HCT116 (cell line): ENCODE data around the gene OPHN1.

ENCODE experiments used
- POLR2A ChIP-seq: IDR thresholded peaks from 2 replicates; pipeline ENCODE4 v1.7.0; 2011; ENCODE audit warnings: borderline replicate concordance; ENCODE audit not compliant: insufficient read depth, insufficient read length; ENCODE audit errors: extremely low read depth
- RAD21 ChIP-seq: IDR thresholded peaks from 2 replicates; pipeline ENCODE4 v1.6.1; 2012; ENCODE audit warnings: low read depth, mild to moderate bottlenecking
- TF ChIP-seq, protein P1 (sequence below), 3 experiments: fragments of 200-600 bp in 1 of 3; sonication (generic) in 1 of 3; IDR thresholded peaks in 2 of 3; conservative IDR thresholded peaks in 1 of 3; 2 replicates each; pipeline ENCODE4 v1.5.1; 2012 to 2017; ENCODE audit warnings: low read depth in 2 of 3, low read length in 2 of 3, antibody characterized with exemption in 1 of 3, borderline replicate concordance in 1 of 3, control low read depth in 1 of 3, mild to moderate bottlenecking in 1 of 3, mixed read lengths in 1 of 3, mixed run types in 1 of 3, moderate library complexity in 1 of 3; ENCODE audit not compliant: insufficient read depth in 1 of 3

GRCh38 chrX:68049466-68049865 lies 383.8 kb downstream of the OPHN1 start:
- no peak for TF ChIP-seq RAD21
- TF ChIP-seq, protein P1, sequence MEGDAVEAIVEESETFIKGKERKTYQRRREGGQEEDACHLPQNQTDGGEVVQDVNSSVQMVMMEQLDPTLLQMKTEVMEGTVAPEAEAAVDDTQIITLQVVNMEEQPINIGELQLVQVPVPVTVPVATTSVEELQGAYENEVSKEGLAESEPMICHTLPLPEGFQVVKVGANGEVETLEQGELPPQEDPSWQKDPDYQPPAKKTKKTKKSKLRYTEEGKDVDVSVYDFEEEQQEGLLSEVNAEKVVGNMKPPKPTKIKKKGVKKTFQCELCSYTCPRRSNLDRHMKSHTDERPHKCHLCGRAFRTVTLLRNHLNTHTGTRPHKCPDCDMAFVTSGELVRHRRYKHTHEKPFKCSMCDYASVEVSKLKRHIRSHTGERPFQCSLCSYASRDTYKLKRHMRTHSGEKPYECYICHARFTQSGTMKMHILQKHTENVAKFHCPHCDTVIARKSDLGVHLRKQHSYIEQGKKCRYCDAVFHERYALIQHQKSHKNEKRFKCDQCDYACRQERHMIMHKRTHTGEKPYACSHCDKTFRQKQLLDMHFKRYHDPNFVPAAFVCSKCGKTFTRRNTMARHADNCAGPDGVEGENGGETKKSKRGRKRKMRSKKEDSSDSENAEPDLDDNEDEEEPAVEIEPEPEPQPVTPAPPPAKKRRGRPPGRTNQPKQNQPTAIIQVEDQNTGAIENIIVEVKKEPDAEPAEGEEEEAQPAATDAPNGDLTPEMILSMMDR (IDR thresholded peaks at IDR 0.05 in 2 of 3, conservative IDR thresholded peaks at IDR 0.05 in 1 of 3; ENCODE audit: borderline replicate concordance in 1 of 3, insufficient read depth in 1 of 3, low read depth in 2 of 3, low read length in 2 of 3), result no peak
- TF ChIP-seq POLR2A, result no peak
